Stimulated activated CD8-positive, alpha-beta memory T cell treated with anti-CD3 and anti-CD28 coated beads, Interleukin-4, amount 100 ng/mL, for 1 hour (primary cell): Measurements from ENCODE around the gene ENPP3.

ENCODE experiments used
- DNase-seq, 2 donors: peaks; one replicate each; pipeline ENCODE4 v3.0.0-alpha.2; 2020; ENCODE audit warnings: low read depth in 2 of 2, low spot score in 1 of 2

ENPP3 gene

GRCh38 chr6:131642565-131642964 lies 5.5 kb downstream of the ENPP3 start:
- DNase-seq = no peak

GRCh38 chr6:131642987-131643611 lies 6.0 kb downstream of the ENPP3 start:
- no peak for DNase-seq

GRCh38 chr6:131643855-131644460 lies 6.9 kb downstream of the ENPP3 start:
- DNase-seq = no peak

- DNase-seq = no peak
Observed at GRCh38 chr6:131644921-131645320, 7.8 kb downstream of the ENPP3 start.

GRCh38 chr6:131645846-131646245 lies 8.7 kb downstream of the ENPP3 start:
- DNase-seq = no peak

GRCh38 chr6:131646249-131646670 lies 9.2 kb downstream of the ENPP3 start:
- no peak for DNase-seq

- DNase-seq = no peak
Observed at GRCh38 chr6:131651782-131652181, 14.7 kb downstream of the ENPP3 start.

GRCh38 chr6:131652472-131652871 lies 15.4 kb downstream of the ENPP3 start:
- DNase-seq = no peak

GRCh38 chr6:131654326-131654725 lies 17.2 kb downstream of the ENPP3 start:
- no peak for DNase-seq

- no peak for DNase-seq
Observed at GRCh38 chr6:131655387-131655786, 18.3 kb downstream of the ENPP3 start.

GRCh38 chr6:131655951-131656350 lies 18.8 kb downstream of the ENPP3 start:
- DNase-seq = no peak

GRCh38 chr6:131656667-131657066 lies 19.6 kb downstream of the ENPP3 start:
- no peak for DNase-seq

GRCh38 chr6:131657222-131657621 lies 20.1 kb downstream of the ENPP3 start:
- no peak for DNase-seq

- no peak for DNase-seq
Observed at GRCh38 chr6:131657630-131658111, 20.6 kb downstream of the ENPP3 start.

- no peak for DNase-seq
Observed at GRCh38 chr6:131658287-131658686, 21.2 kb downstream of the ENPP3 start.

- no peak for DNase-seq
Observed at GRCh38 chr6:131660195-131660594, 23.1 kb downstream of the ENPP3 start.

- DNase-seq = no peak
Observed at GRCh38 chr6:131663578-131664165, 26.6 kb downstream of the ENPP3 start.

- no peak for DNase-seq
Observed at GRCh38 chr6:131669891-131670290, 32.8 kb downstream of the ENPP3 start.

- no peak for DNase-seq
Observed at GRCh38 chr6:131673184-131673583, 36.1 kb downstream of the ENPP3 start.

- DNase-seq = no peak
Observed at GRCh38 chr6:131678442-131678841, 41.3 kb downstream of the ENPP3 start.

- DNase-seq = no peak
Observed at GRCh38 chr6:131680868-131681267, 43.8 kb downstream of the ENPP3 start.

GRCh38 chr6:131681585-131681984 lies 44.5 kb downstream of the ENPP3 start:
- no peak for DNase-seq

GRCh38 chr6:131682442-131682841 lies 45.3 kb downstream of the ENPP3 start:
- no peak for DNase-seq
